GM23338 (cell line): ENCODE measurements around the gene GPRASP1. TPM values are rescaled to one million over a fixed set of nuclear protein-coding genes. Genes with fewer than 3 reads are reported as not detected.

Source experiments
- ATAC-seq: fragments of 200-7000 bp; cut with Tn5 transposase; 3 replicates; pipeline ENCODE4 v1.9.1; 2020
- DNase-seq: peaks from one replicate; pipeline ENCODE4 v3.0.0-alpha.2; 2015; ENCODE audit warnings: low spot score
- H2AFZ ChIP-seq: fragments of 200-600 bp; sonication (generic); 2 replicates; pipeline ENCODE4 v1.8.0; 2016; ENCODE audit warnings: antibody characterized with exemption, mild to moderate bottlenecking, moderate library complexity
- H3F3A ChIP-seq: fragments of 200-600 bp; sonication (generic); replicated peaks from 2 replicates; pipeline ENCODE4 v1.8.0; 2017; ENCODE audit warnings: antibody characterized with exemption, mixed run types, low read depth
- H3K27ac ChIP-seq: fragments of 200-600 bp; sonication (generic); 2 replicates; pipeline ENCODE4 v1.6.1; 2016; ENCODE audit warnings: low read depth
- H3K27me3 ChIP-seq: fragments of 200-600 bp; sonication (generic); 2 replicates; pipeline ENCODE4 v1.8.0; 2016; ENCODE audit warnings: mild to moderate bottlenecking, mixed run types, moderate library complexity; ENCODE audit not compliant: insufficient read depth
- H3K36me3 ChIP-seq: fragments of 200-600 bp; sonication (generic); 2 replicates; pipeline ENCODE4 v1.8.0; 2016; ENCODE audit warnings: mild to moderate bottlenecking; ENCODE audit not compliant: insufficient read depth
- H3K4me1 ChIP-seq: fragments of 200-600 bp; sonication (generic); 2 replicates; pipeline ENCODE4 v1.8.0; 2016; ENCODE audit warnings: mild to moderate bottlenecking, moderate library complexity; ENCODE audit not compliant: insufficient read depth
- H3K4me2 ChIP-seq: fragments of 200-600 bp; sonication (generic); 2 replicates; pipeline ENCODE4 v1.7.1; 2017; ENCODE audit warnings: mixed run types
- H3K4me3 ChIP-seq: fragments of 200-600 bp; sonication (generic); 2 replicates; pipeline ENCODE4 v1.6.1; 2016; ENCODE audit warnings: mixed run types
- H3K79me2 ChIP-seq: fragments of 200-600 bp; sonication (generic); replicated peaks from 2 replicates; pipeline ENCODE4 v1.8.0; 2017; ENCODE audit warnings: mild to moderate bottlenecking; ENCODE audit not compliant: insufficient read depth
- H3K9me2 ChIP-seq: fragments of 200-600 bp; sonication (generic); 2 replicates; pipeline ENCODE4 v1.8.0; 2017; ENCODE audit not compliant: insufficient read depth
- H4K20me1 ChIP-seq: fragments of 200-600 bp; sonication (generic); replicated peaks from 2 replicates; pipeline ENCODE4 v1.8.0; 2017; ENCODE audit warnings: mild to moderate bottlenecking; ENCODE audit not compliant: insufficient read depth
- H3K27ac Mint-ChIP-seq: 2 replicates; pipeline ENCODE4 v1.8.0; 2020; ENCODE audit warnings: inconsistent platforms, mild to moderate bottlenecking, moderate library complexity, mixed read lengths
- H3K27me3 Mint-ChIP-seq: 3 replicates; pipeline ENCODE4 v1.8.0; 2022; ENCODE audit warnings: low read depth, mild to moderate bottlenecking, moderate library complexity, mixed read lengths, inconsistent platforms; ENCODE audit not compliant: insufficient read depth, poor library complexity
- H3K36me3 Mint-ChIP-seq: 3 replicates; pipeline ENCODE4 v1.8.0; 2021; ENCODE audit warnings: low read depth, mild to moderate bottlenecking, inconsistent platforms, moderate library complexity, mixed read lengths
- H3K4me1 Mint-ChIP-seq: 3 replicates; pipeline ENCODE4 v1.8.0; 2020; ENCODE audit warnings: mild to moderate bottlenecking, inconsistent platforms, mixed read lengths
- H3K4me3 Mint-ChIP-seq: 3 replicates; pipeline ENCODE4 v1.8.0; 2021; ENCODE audit warnings: moderate library complexity, mild to moderate bottlenecking, inconsistent platforms, mixed read lengths
- H3K9me3 Mint-ChIP-seq: 3 replicates; pipeline ENCODE4 v1.8.0; 2020; ENCODE audit warnings: moderate library complexity, mild to moderate bottlenecking, inconsistent platforms, mixed read lengths
- CREB1 ChIP-seq: fragments of 250-450 bp; sonication (Bioruptor Pico); IDR thresholded peaks from 2 replicates; pipeline ENCODE4 v1.5.0; 2020; ENCODE audit warnings: low read depth, mild to moderate bottlenecking, moderate library complexity
- CTCF ChIP-seq, 2 experiments: fragments of 200-600 bp in 1 of 2; sonication (generic) in 1 of 2; conservative IDR thresholded peaks; 2 replicates each; pipeline versions ENCODE4 v1.5.1 to v1.6.1; 2016 to 2017; ENCODE audit warnings: antibody characterized with exemption in 2 of 2, low read depth in 2 of 2, mild to moderate bottlenecking in 2 of 2, moderate library complexity in 1 of 2
- ETS1 ChIP-seq: IDR thresholded peaks from 2 replicates; pipeline ENCODE4 v1.6.1; 2016; ENCODE audit warnings: antibody characterized with exemption
- EZH2 ChIP-seq: fragments of 200-600 bp; sonication (generic); IDR thresholded peaks from one replicate; pipeline ENCODE4 v1.8.0; 2017; ENCODE audit warnings: antibody characterized with exemption, mild to moderate bottlenecking, low read depth; ENCODE audit not compliant: unreplicated experiment
- EZH2phosphoT487 ChIP-seq: fragments of 200-600 bp; sonication (generic); IDR thresholded peaks from one replicate; pipeline ENCODE4 v1.8.1; 2018; ENCODE audit warnings: antibody characterized with exemption; ENCODE audit not compliant: unreplicated experiment
- JUNB ChIP-seq: IDR thresholded peaks from one replicate; pipeline ENCODE4 v1.6.1; 2016; ENCODE audit warnings: antibody characterized with exemption; ENCODE audit not compliant: unreplicated experiment
- NANOG ChIP-seq: IDR thresholded peaks from 2 replicates; pipeline ENCODE4 v1.6.1; 2016; ENCODE audit warnings: antibody characterized with exemption, borderline replicate concordance
- POLR2AphosphoS5 ChIP-seq: IDR thresholded peaks from 2 replicates; pipeline ENCODE4 v1.6.1; 2016; ENCODE audit warnings: antibody characterized with exemption, low read depth
- REST ChIP-seq: IDR thresholded peaks from one replicate; pipeline ENCODE4 v1.6.1; 2018; ENCODE audit warnings: antibody characterized with exemption; ENCODE audit not compliant: unreplicated experiment
- STAT1 ChIP-seq: IDR thresholded peaks from one replicate; pipeline ENCODE4 v1.6.1; 2016; ENCODE audit warnings: antibody characterized with exemption; ENCODE audit not compliant: unreplicated experiment
- ZNF114 ChIP-seq: fragments of 250-450 bp; sonication (Bioruptor Pico); IDR thresholded peaks from 2 replicates; pipeline ENCODE4 v1.5.0; 2020; ENCODE audit warnings: mild to moderate bottlenecking, moderate library complexity
- ZNF331 ChIP-seq: fragments of 250-450 bp; sonication (Bioruptor Pico); IDR thresholded peaks from 2 replicates; pipeline ENCODE4 v1.5.0; 2020; ENCODE audit warnings: low read depth, mild to moderate bottlenecking, moderate library complexity
- ZNF462 ChIP-seq: fragments of 250-450 bp; sonication (Bioruptor Pico); IDR thresholded peaks from 2 replicates; pipeline ENCODE4 v1.5.0; 2020; ENCODE audit warnings: mild to moderate bottlenecking, moderate library complexity
- polyA plus RNA-seq: library from polyadenylated mRNA; unstranded; fragments of >200 nt; fragmentation: Nextera tagmentation; extraction: Ambion mirVana; gene quantifications from 2 replicates; pipeline ENCODE4 v1.2.1, GENCODE V29; 2016
- total RNA-seq: library from RNA; depleted of rRNA; stranded (reverse); fragments of >200 nt; shearing (Covaris generic); gene quantifications from 2 replicates; pipeline ENCODE4 v1.2.3, GENCODE V29; 2014

The GPRASP1 gene
- total and polyA plus RNA-seq, 2 experiments from 2014 or later, result 0.45 to 1.9 TPM

GRCh38 chrX:102650903-102651241 lies 411 bp upstream of the GPRASP1 start:
- peaks cover 11% of the 10 kb centered on the region; the same call in 2 of the 3 replicates for H3K4me1 Mint-ChIP-seq
- DNase-seq (no peak), ATAC-seq (no peak; the same call in 1 of the 3 replicates)
- H2AFZ ChIP-seq, result no peak overlapping the region; the same call in 1 of the 2 replicates
- H3K36me3 Mint-ChIP-seq, result peaks cover 7% of the 10 kb centered on the region
- no peak overlapping the region for H3K27ac ChIP-seq
- H3K4me3 Mint-ChIP-seq, result peak overlapping the region; percentile 89
- H3F3A ChIP-seq, result no peaks in the 10 kb centered on the region
- H3K9me3 Mint-ChIP-seq, result no peaks in the 10 kb centered on the region; the same call in 2 of the 3 replicates
- H3K27me3 Mint-ChIP-seq, result peaks cover 4% of the 10 kb centered on the region
- peak overlapping the region; percentile 60 for H3K4me3 ChIP-seq
- peaks cover 11% of the 10 kb centered on the region; the same call in 1 of the 2 replicates for H3K27me3 ChIP-seq
- H3K4me1 ChIP-seq, result no peaks in the 10 kb centered on the region; the same call in 1 of the 2 replicates
- TF ChIP-seq ZNF331 (no peak), ETS1 (no peak), EZH2phosphoT487 (no peak), JUNB (no peak), NANOG (no peak), STAT1 (no peak), REST (no peak), CTCF (conservative IDR thresholded peaks at IDR 0.05; ENCODE audit: low read depth in 2 of 2) (no peak), CREB1 (CRISPR knock-in tag) (no peak), POLR2AphosphoS5 (no peak), ZNF114 (CRISPR knock-in tag) (no peak), ZNF462 (no peak), EZH2 (no peak)
- no peaks in the 10 kb centered on the region for H4K20me1 ChIP-seq
- H3K9me2 ChIP-seq, result no peaks in the 10 kb centered on the region
- H3K79me2 ChIP-seq, result no peaks in the 10 kb centered on the region
- H3K36me3 ChIP-seq, result no peaks in the 10 kb centered on the region
- peak overlapping the region; percentile 79; the same call in 1 of the 2 replicates for H3K4me2 ChIP-seq
- H3K27ac Mint-ChIP-seq, result no peak overlapping the region
